Naive thymus-derived CD4-positive, alpha-beta T cell (primary cell): ENCODE measurements around the gene NR5A1. TPM values are rescaled to one million over a fixed set of nuclear protein-coding genes. Genes with fewer than 3 reads are reported as not detected.

ENCODE experiments used
- ATAC-seq: fragments of 150-1000 bp; cut with Tn5 transposase; 2 replicates; pipeline ENCODE4 v1.10.0; 2021; ENCODE audit warnings: mild to moderate bottlenecking, moderate library complexity
- CTCF ChIA-PET: fragments of 350-600 bp; sonication (Branson Sonifier 250); formaldehyde crosslinking; loops from one replicate; lab custom pipeline; 2021; ENCODE audit warnings: antibody characterized with exemption; lab: Charles Lee
- POLR2A ChIA-PET: fragments of 350-600 bp; sonication (Branson Sonifier 250); formaldehyde crosslinking; loops from one replicate; lab custom pipeline; 2021; ENCODE audit warnings: antibody characterized with exemption, inconsistent platforms; lab: Charles Lee
- DNase-seq, 9 donors: peaks; one replicate each; pipeline versions ENCODE4 v3.0.0 to v3.0.0-alpha.2; 2020 to 2022; ENCODE audit warnings: mixed read lengths in 1 of 9
- H3K27ac ChIP-seq: one replicate; pipeline ENCODE4 v1.7.0; 2013; ENCODE audit warnings: mild to moderate bottlenecking, low read depth, low read length, moderate library complexity
- H3K27me3 ChIP-seq, 2 donors: one replicate each; pipeline ENCODE4 v1.7.0; 2013; ENCODE audit warnings: low read length in 2 of 2, mild to moderate bottlenecking in 2 of 2, moderate library complexity in 2 of 2; ENCODE audit not compliant: control insufficient read depth in 2 of 2, insufficient read depth in 2 of 2
- H3K36me3 ChIP-seq, 3 experiments: 1 replicate in 2 of 3; 2 replicates in 1 of 3; pipeline ENCODE4 v1.7.0; 2013; ENCODE audit warnings: low read length in 3 of 3, mild to moderate bottlenecking in 3 of 3, moderate library complexity in 1 of 3; ENCODE audit not compliant: insufficient read depth in 3 of 3, control insufficient read depth in 2 of 3
- H3K4me1 ChIP-seq, 2 donors: one replicate each; pipeline ENCODE4 v1.7.0; 2013; ENCODE audit warnings: low read length in 2 of 2, mild to moderate bottlenecking in 2 of 2, moderate library complexity in 1 of 2; ENCODE audit not compliant: control insufficient read depth in 2 of 2, insufficient read depth in 2 of 2
- H3K4me3 ChIP-seq: 2 replicates; pipeline ENCODE4 v1.7.0; 2013; ENCODE audit warnings: mild to moderate bottlenecking, low read length
- H3K9me3 ChIP-seq, 3 experiments: 1 replicate in 2 of 3; 2 replicates in 1 of 3; pipeline ENCODE4 v1.7.0; 2013; ENCODE audit warnings: low read length in 3 of 3; ENCODE audit not compliant: control insufficient read depth in 2 of 3
- H3K27ac Mint-ChIP-seq, 9 donors: one replicate each; pipeline ENCODE4 v1.8.0; 2020 to 2022; ENCODE audit warnings: mixed read lengths in 9 of 9, mild to moderate bottlenecking in 8 of 9, moderate library complexity in 5 of 9, inconsistent platforms in 2 of 9
- H3K27me3 Mint-ChIP-seq, 5 donors: one replicate each; pipeline ENCODE4 v1.8.0; 2021 to 2022; ENCODE audit warnings: mixed read lengths in 5 of 5, mild to moderate bottlenecking in 1 of 5
- H3K36me3 Mint-ChIP-seq, 5 donors: one replicate each; pipeline ENCODE4 v1.8.0; 2020 to 2022; ENCODE audit warnings: mixed read lengths in 5 of 5, mild to moderate bottlenecking in 3 of 5, inconsistent platforms in 1 of 5
- H3K4me1 Mint-ChIP-seq, 7 donors: one replicate each; pipeline ENCODE4 v1.8.0; 2020 to 2022; ENCODE audit warnings: mixed read lengths in 7 of 7, mild to moderate bottlenecking in 3 of 7, inconsistent platforms in 1 of 7
- H3K4me3 Mint-ChIP-seq, 10 donors: one replicate each; pipeline ENCODE4 v1.8.0; 2020 to 2022; ENCODE audit warnings: mild to moderate bottlenecking in 10 of 10, mixed read lengths in 10 of 10, moderate library complexity in 6 of 10, inconsistent platforms in 2 of 10
- H3K9me3 Mint-ChIP-seq, 11 donors: one replicate each; pipeline ENCODE4 v1.8.0; 2020 to 2022; ENCODE audit warnings: mixed read lengths in 11 of 11, mild to moderate bottlenecking in 4 of 11, inconsistent platforms in 1 of 11, moderate library complexity in 1 of 11
- intact Hi-C, 2 donors: fragments of 100-400 bp; cut with micrococcal nuclease; formaldehyde crosslinking; loops; one replicate each; pipeline ENCODE4 v1.15.1; 2023
- polyA plus RNA-seq, 2 donors: library from polyadenylated mRNA; unstranded; fragments of 300-500 nt; fragmentation: Illumina TruSeq; gene quantifications; one replicate each; pipeline ENCODE4 v1.2.3, GENCODE V29; 2021
- total RNA-seq, 6 experiments: library from RNA in 5 of 6; stranded (reverse) in 5 of 6; gene quantifications; 1 replicate in 5 of 6; 2 replicates in 1 of 6; pipeline ENCODE4 v1.2.3 and lab custom pipeline; 2021 to 2026

NR5A1 gene
- total and polyA plus RNA-seq, 7 experiments from 2014 or later: 0.11 TPM; not detected in 6

DNA sequence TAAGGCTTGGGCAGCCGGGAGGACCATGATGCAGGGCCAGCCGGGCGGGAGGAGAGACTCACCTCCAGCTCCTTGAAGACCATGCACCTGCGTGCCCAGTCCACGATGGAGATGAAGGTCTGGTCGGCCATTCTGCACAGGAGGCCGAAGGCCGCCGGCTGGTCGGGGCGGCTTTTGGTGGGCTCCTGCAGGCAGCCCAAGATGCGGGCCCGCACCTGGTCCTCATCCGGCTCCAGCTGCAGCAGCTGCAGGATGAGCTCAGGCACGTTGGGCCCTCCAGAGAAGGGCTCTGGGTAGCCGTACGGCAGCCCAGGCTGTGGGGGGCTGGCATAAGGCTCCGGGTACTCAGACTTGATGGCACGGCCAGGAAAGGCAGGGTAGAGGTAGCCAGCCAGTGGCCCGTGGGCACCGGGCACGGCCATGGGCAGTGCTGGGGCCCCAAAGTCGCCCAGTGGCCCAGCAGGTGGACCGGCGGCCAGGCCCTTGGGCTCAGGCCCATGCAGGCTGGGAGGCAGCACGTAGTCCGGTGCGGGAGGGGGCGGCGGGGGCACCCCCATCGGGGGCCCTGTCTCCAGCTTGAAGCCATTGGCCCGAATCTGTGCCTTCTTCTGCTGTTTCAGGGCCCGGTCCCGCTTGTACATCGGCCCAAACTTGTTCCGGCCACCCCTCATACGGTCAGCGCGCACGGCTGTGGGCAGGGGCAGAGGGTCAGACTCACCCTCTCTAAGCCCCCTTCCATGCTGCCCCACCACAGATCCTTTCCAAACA, 7.0 kb downstream of the NR5A1 start:
- Mint-ChIP-seq H3K9me3 (peaks cover 0 to 4% (median 0%) of the 10 kb centered on the region in 11 donors), H3K4me3 (no peak overlapping the region), H3K4me1 (peaks cover 10 to 39% (median 31%) of the 10 kb centered on the region in 7 donors), H3K27me3 (peaks cover 9 to 29% (median 17%) of the 10 kb centered on the region in 5 donors), H3K27ac (no peak overlapping the region), H3K36me3 (peaks cover 0 to 5% (median 0%) of the 10 kb centered on the region in 5 donors)
- intact Hi-C loops: no loop called here
- Histone ChIP-seq H3K27ac (no peak overlapping the region), H3K4me3 (no peak overlapping the region), H3K9me3 (no peaks in the 10 kb centered on the region), H3K27me3 (peaks cover 0 to 7% of the 10 kb centered on the region in 2 donors), H3K36me3 (no peaks in the 10 kb centered on the region), H3K4me1 (peaks cover 0 to 16% of the 10 kb centered on the region in 2 donors)
- ATAC-seq (no peak), DNase-seq (no peak)
- ChIA-PET POLR2A (no interaction called here), CTCF (no interaction called here)

DNA sequence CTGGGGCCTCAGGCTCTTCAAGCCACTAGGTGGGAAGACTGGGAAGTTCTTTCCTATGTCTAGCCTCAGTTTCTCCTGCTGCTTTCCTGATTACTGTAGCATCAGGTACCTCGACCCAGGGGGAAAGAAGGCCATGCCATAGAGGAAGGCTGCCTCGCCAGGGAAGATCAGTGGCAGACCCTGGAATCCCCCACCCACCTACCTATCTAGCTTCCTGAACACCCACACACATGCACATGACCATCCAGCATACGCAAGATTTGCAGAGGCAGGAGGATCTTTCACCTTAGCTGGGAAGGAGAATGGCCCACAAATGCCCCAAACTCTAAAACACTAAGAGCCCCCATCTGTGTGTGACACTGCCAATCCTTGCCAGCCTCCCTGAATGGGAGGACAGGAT, 8.0 kb downstream of the NR5A1 start:
- DNase-seq (no peak), ATAC-seq (no peak)
- Mint-ChIP-seq H3K9me3 (peaks cover 0 to 4% (median 0%) of the 10 kb centered on the region in 11 donors), H3K36me3 (peaks cover 0 to 5% (median 0%) of the 10 kb centered on the region in 5 donors), H3K27me3 (peaks cover 7 to 27% (median 15%) of the 10 kb centered on the region in 5 donors), H3K4me3 (no peak overlapping the region), H3K27ac (no peak overlapping the region), H3K4me1 (peaks cover 10 to 39% (median 35%) of the 10 kb centered on the region in 7 donors)
- ChIA-PET POLR2A (no interaction called here), CTCF (no interaction called here)
- intact Hi-C loops: no loop called here
- peaks cover 0 to 17% of the 10 kb centered on the region in 2 donors for H3K4me1 ChIP-seq
- peaks cover 0 to 5% of the 10 kb centered on the region in 2 donors for H3K27me3 ChIP-seq
- H3K9me3 ChIP-seq: no peaks in the 10 kb centered on the region
- no peaks in the 10 kb centered on the region for H3K36me3 ChIP-seq
- no peak overlapping the region for H3K4me3 ChIP-seq
- H3K27ac ChIP-seq: no peak overlapping the region

DNA sequence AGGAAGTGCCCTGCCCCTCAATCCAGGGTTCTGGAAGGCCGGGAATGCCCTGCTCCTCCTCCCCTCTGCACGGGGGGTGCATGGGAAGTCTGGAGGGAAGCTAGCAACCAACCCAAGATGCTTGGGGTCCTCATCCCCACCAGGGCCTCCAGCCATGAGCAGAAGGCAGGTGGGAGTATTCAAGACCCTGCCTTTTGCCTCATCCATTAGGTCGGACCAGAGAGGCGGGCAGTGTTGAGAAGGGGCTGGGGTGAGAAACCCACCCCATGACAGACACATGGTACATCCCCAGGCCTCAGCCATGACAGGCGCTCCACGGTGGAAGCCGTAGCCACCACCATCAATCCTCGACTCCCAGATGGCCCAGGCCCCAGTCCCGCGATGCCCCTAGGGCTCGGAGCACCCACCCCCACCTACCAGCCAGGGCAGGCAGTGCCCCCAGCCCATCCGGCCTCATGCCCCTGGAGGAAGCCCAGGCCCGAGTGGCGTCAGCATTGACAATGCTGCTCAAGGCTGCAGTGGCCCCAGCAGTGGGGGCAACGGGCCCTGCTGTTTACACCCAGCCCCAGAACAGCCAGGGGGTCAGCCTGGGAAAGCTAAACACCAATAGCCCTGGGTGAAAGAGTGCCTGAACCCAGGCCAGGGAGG, 8.6 kb downstream of the NR5A1 start:
- DNase-seq (no peak), ATAC-seq (no peak)
- Mint-ChIP-seq H3K4me3 (no peak overlapping the region), H3K27ac (no peak overlapping the region), H3K27me3 (peaks cover under 1 to 22% (median 9%) of the 10 kb centered on the region in 5 donors), H3K36me3 (no peaks in the 10 kb centered on the region), H3K4me1 (peaks cover 5 to 35% (median 31%) of the 10 kb centered on the region in 7 donors), H3K9me3 (peaks cover 0 to 2% (median 0%) of the 10 kb centered on the region in 11 donors)
- Histone ChIP-seq H3K9me3 (no peaks in the 10 kb centered on the region), H3K4me3 (no peak overlapping the region), H3K27me3 (no peaks in the 10 kb centered on the region), H3K4me1 (peaks cover 0 to 17% of the 10 kb centered on the region in 2 donors), H3K27ac (no peak overlapping the region), H3K36me3 (no peaks in the 10 kb centered on the region)
- ChIA-PET POLR2A (no interaction called here), CTCF (no interaction called here)
- intact Hi-C loops: no loop called here

DNA sequence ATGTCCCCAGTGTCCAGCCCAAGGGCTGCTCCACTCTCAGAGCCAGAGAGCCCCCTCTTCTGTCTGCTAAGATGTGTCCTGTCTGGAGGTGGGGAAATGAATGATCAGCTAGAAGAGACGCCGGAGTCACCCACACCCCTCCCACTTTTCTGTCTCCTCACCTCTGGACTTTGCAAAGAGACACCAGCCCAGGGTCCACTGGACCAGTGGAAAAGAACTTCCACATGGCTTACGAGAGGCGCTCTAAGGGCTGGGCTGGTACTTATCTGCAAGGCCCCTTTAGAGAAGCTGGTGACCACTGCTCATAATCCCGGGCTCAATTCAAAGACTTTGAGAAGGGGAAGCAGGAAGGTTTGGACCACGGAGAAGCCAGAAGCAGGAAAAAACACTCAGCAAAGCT, 9.2 kb downstream of the NR5A1 start:
- H3K9me3 ChIP-seq: no peaks in the 10 kb centered on the region
- no peaks in the 10 kb centered on the region for H3K27me3 ChIP-seq
- H3K4me3 ChIP-seq: no peak overlapping the region
- Mint-ChIP-seq H3K9me3 (peaks cover 0 to 2% (median 0%) of the 10 kb centered on the region in 11 donors), H3K27ac (peak overlapping the region in 2 of 9 donors; percentile 38 to 48), H3K36me3 (no peaks in the 10 kb centered on the region), H3K4me3 (peak overlapping the region in 1 of 10 donors; percentile 68), H3K4me1 (peaks cover 4 to 34% (median 30%) of the 10 kb centered on the region in 7 donors), H3K27me3 (peaks cover 0 to 20% (median 8%) of the 10 kb centered on the region in 5 donors)
- no peaks in the 10 kb centered on the region for H3K36me3 ChIP-seq
- ATAC-seq (no peak), DNase-seq (no peak)
- ChIA-PET CTCF (no interaction called here), POLR2A (no interaction called here)
- H3K27ac ChIP-seq: no peak overlapping the region
- intact Hi-C loops: no loop called here
- peaks cover 0 to 17% of the 10 kb centered on the region in 2 donors for H3K4me1 ChIP-seq

DNA sequence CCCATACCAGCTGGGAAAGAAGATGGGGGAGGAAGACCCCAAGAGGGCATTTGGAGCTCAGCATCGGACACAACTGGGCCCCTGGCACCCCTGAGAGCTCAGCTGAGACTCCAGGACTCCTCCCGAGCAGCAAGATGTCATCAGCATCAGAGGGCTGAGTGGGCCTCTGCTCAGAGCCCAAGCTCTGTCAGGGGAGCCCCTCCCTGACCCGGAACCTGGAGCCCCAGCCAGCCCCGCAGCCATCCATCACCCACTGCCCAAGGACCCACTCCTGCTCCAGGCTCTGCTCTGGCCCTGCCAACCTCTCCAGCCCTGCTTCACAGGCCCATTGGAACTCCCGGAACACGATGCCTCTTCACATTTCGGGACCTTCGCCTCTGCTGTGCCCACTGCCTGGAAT, 9.8 kb downstream of the NR5A1 start:
- POLR2A ChIA-PET: no interaction called here
- CTCF ChIA-PET: no interaction called here
- H3K9me3 Mint-ChIP-seq: peaks cover 0 to 2% (median 0%) of the 10 kb centered on the region in 11 donors
- intact Hi-C loops: no loop called here
- no peak for ATAC-seq
- Histone ChIP-seq H3K36me3 (no peaks in the 10 kb centered on the region), H3K9me3 (no peaks in the 10 kb centered on the region), H3K27me3 (no peaks in the 10 kb centered on the region), H3K4me1 (peaks cover 0 to 17% of the 10 kb centered on the region in 2 donors), H3K4me3 (no peak overlapping the region), H3K27ac (no peak overlapping the region)
- H3K27ac Mint-ChIP-seq: peak overlapping the region in 3 of 9 donors; percentile 38 to 65 (median 48)
- H3K4me1 Mint-ChIP-seq: peaks cover 4 to 34% (median 30%) of the 10 kb centered on the region in 7 donors
- H3K27me3 Mint-ChIP-seq: peaks cover 0 to 20% (median 8%) of the 10 kb centered on the region in 5 donors
- H3K4me3 Mint-ChIP-seq: peak overlapping the region in 2 of 10 donors; percentile 14 to 68
- no peaks in the 10 kb centered on the region for H3K36me3 Mint-ChIP-seq
- no peak for DNase-seq

DNA sequence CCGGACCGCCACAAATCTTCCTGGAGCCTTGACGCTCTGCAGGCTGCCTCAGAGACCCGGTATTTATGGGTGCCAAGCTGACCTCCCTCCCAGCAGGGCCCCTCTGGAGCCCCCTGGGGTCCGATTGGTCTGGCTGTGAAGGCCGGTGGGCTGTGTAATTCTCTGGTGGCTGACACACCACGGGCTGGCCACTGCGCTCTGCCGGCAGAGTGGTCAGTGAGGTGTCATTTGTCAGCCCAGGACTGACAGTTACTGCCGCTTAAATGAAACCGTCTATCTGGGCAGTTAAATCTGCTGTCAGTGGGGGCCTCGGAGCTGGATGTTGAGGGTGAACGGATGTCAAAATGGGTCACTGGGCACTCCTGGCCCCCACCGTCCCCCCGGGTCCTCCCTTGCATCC, 10.7 kb downstream of the NR5A1 start:
- intact Hi-C loops: no loop called here
- Mint-ChIP-seq H3K4me3 (peak overlapping the region in 7 of 10 donors; percentile 63 to 86 (median 73)), H3K4me1 (peaks cover 4 to 34% (median 30%) of the 10 kb centered on the region in 7 donors), H3K27me3 (peaks cover 0 to 11% (median 0%) of the 10 kb centered on the region in 5 donors), H3K36me3 (no peaks in the 10 kb centered on the region), H3K27ac (peak overlapping the region in 7 of 9 donors; percentile 56 to 97 (median 89)), H3K9me3 (peaks cover 0 to 2% (median 0%) of the 10 kb centered on the region in 11 donors)
- ATAC-seq (no peak), DNase-seq (no peak)
- Histone ChIP-seq H3K4me3 (no peak overlapping the region), H3K9me3 (no peaks in the 10 kb centered on the region), H3K36me3 (no peaks in the 10 kb centered on the region), H3K27ac (no peak overlapping the region), H3K27me3 (no peaks in the 10 kb centered on the region), H3K4me1 (peaks cover 0 to 17% of the 10 kb centered on the region in 2 donors)
- ChIA-PET CTCF (no interaction called here), POLR2A (no interaction called here)
